HCT116 (cell line): ENCODE results near the gene ACTN4. TPM values are rescaled to one million over a fixed set of nuclear protein-coding genes. Genes with fewer than 3 reads are reported as not detected.

ENCODE experiments used
- ATAC-seq: fragments of 200-7000 bp; cut with Tn5 transposase; 2 replicates; pipeline ENCODE4 v1.9.1; 2020; ENCODE audit warnings: mild to moderate bottlenecking, moderate library complexity
- BruUV-seq: library from RNA; stranded (reverse); fragments of 400-500 nt; replicated peaks from 2 replicates; lab custom pipeline; 2021; lab: Mats Ljungman, UMichigan
- CTCF ChIA-PET: fragments of 300-600 bp; sonication (Branson Sonifier 250); formaldehyde crosslinking; loops from one replicate; lab custom pipeline; 2021; ENCODE audit warnings: antibody characterized with exemption; lab: Charles Lee
- POLR2A ChIA-PET: fragments of 300-600, 350-600 bp; sonication (Branson Sonifier 250); formaldehyde crosslinking; loops from one replicate; lab custom pipeline; 2021; ENCODE audit warnings: antibody characterized with exemption; lab: Charles Lee
- RAD21 ChIA-PET, 2 experiments: fragments of 300-600 bp; sonication (Branson Sonifier 250); formaldehyde crosslinking; loops; one replicate each; lab custom pipeline; 2023; ENCODE audit warnings: low total read pairs in 2 of 2; ENCODE audit not compliant: uncharacterized antibody in 2 of 2, unreplicated experiment in 2 of 2, low non-redundant PET in 1 of 2; lab: Charles Lee
- DNase-seq: peaks from one replicate; pipeline ENCODE4 v3.0.0-alpha.2; 2010; ENCODE audit warnings: low read depth, low spot score
- H2AFZ ChIP-seq: fragments of 200-600 bp; shearing (Covaris generic), sonication (generic); 2 replicates; pipeline ENCODE4 v1.6.1; 2017; ENCODE audit warnings: low read depth, mixed run types, mixed read lengths, antibody characterized with exemption, low read length; ENCODE audit not compliant: poor library complexity, severe bottlenecking
- H3K27ac ChIP-seq: 2 replicates; pipeline ENCODE4 v1.5.1; 2012; ENCODE audit warnings: low read depth, low read length
- H3K27me3 ChIP-seq: fragments of 200-600 bp; sonication (generic); 2 replicates; pipeline ENCODE4 v1.6.1; 2016; ENCODE audit warnings: mixed run types, low read length, mixed read lengths; ENCODE audit not compliant: insufficient read depth
- H3K36me3 ChIP-seq, 2 experiments: fragments of 200-500 bp in 1 of 2; fragments of 200-600 bp in 1 of 2; sonication (Bioruptor generic) in 1 of 2; sonication (generic) in 1 of 2; 2 replicates each; pipeline versions ENCODE4 v1.5.1 to v1.6.1; 2014 to 2016; ENCODE audit warnings: low read length in 2 of 2, inconsistent platforms in 1 of 2, mixed read lengths in 1 of 2, mixed run types in 1 of 2; ENCODE audit not compliant: insufficient read depth in 2 of 2, control insufficient read depth in 1 of 2
- H3K4me1 ChIP-seq, 2 experiments: fragments of 200-600 bp in 1 of 2; sonication (generic) in 1 of 2; 2 replicates each; pipeline versions ENCODE4 v1.5.1 to v1.6.1; 2012 to 2017; ENCODE audit warnings: low read length in 2 of 2, inconsistent platforms in 1 of 2, mild to moderate bottlenecking in 1 of 2, mixed read lengths in 1 of 2, mixed run types in 1 of 2, moderate library complexity in 1 of 2; ENCODE audit not compliant: insufficient read depth in 2 of 2, control insufficient read depth in 1 of 2
- H3K4me2 ChIP-seq: fragments of 200-600 bp; sonication (generic); 2 replicates; pipeline ENCODE4 v1.6.1; 2017; ENCODE audit warnings: mixed run types, low read length, mixed read lengths
- H3K4me3 ChIP-seq, 2 experiments: fragments of 200-600 bp in 1 of 2; sonication (generic) in 1 of 2; replicated peaks in 1 of 2; 2 replicates each; pipeline ENCODE4 v1.5.1; 2011 to 2016; ENCODE audit warnings: low read length in 2 of 2, control low read depth in 1 of 2, low read depth in 1 of 2, mild to moderate bottlenecking in 1 of 2, mixed read lengths in 1 of 2, mixed run types in 1 of 2
- H3K79me2 ChIP-seq: fragments of 200-600 bp; sonication (generic); 2 replicates; pipeline ENCODE4 v1.6.1; 2017; ENCODE audit warnings: mild to moderate bottlenecking, mixed run types, low read length, moderate library complexity, mixed read lengths; ENCODE audit not compliant: insufficient read depth
- H3K9ac ChIP-seq: fragments of 200-600 bp; sonication (generic); 2 replicates; pipeline ENCODE4 v1.6.1; 2016; ENCODE audit warnings: low read length, mixed read lengths
- H3K9me2 ChIP-seq: fragments of 200-600 bp; sonication (generic), shearing (Covaris generic); 2 replicates; pipeline ENCODE4 v1.6.1; 2017; ENCODE audit warnings: mixed run types, mild to moderate bottlenecking, moderate library complexity; ENCODE audit not compliant: insufficient read depth
- H3K9me3 ChIP-seq, 2 experiments: fragments of 200-500 bp in 1 of 2; fragments of 200-600 bp in 1 of 2; sonication (Bioruptor generic) in 1 of 2; sonication (generic) in 1 of 2; 2 replicates each; pipeline ENCODE4 v1.6.1; 2014 to 2017; ENCODE audit warnings: low read length in 2 of 2, mixed read lengths in 2 of 2, inconsistent platforms in 1 of 2, low read depth in 1 of 2, mild to moderate bottlenecking in 1 of 2, mixed run types in 1 of 2, moderate library complexity in 1 of 2; ENCODE audit not compliant: control insufficient read depth in 1 of 2, insufficient read depth in 1 of 2
- H4K20me1 ChIP-seq: fragments of 200-600 bp; sonication (generic), shearing (Covaris generic); 2 replicates; pipeline ENCODE4 v1.6.1; 2017; ENCODE audit warnings: mixed run types, mild to moderate bottlenecking, moderate library complexity; ENCODE audit not compliant: insufficient read depth
- ATF3 ChIP-seq: IDR thresholded peaks from 2 replicates; pipeline ENCODE4 v1.6.1; 2012
- CBX3 ChIP-seq: IDR thresholded peaks from 2 replicates; pipeline ENCODE4 v1.6.1; 2012; ENCODE audit warnings: low read depth
- CEBPB ChIP-seq: IDR thresholded peaks from 2 replicates; pipeline ENCODE4 v1.6.1; 2012; ENCODE audit warnings: low read depth
- EGR1 ChIP-seq: IDR thresholded peaks from 2 replicates; pipeline ENCODE4 v1.6.1; 2012; ENCODE audit warnings: low read depth
- ELF1 ChIP-seq: IDR thresholded peaks from 2 replicates; pipeline ENCODE4 v1.6.1; 2012; ENCODE audit warnings: low read depth, borderline replicate concordance
- EZH2 ChIP-seq: fragments of 200-600 bp; sonication (generic); IDR thresholded peaks from 2 replicates; pipeline ENCODE4 v1.6.1; 2017; ENCODE audit warnings: antibody characterized with exemption, mixed run types
- EZH2phosphoT487 ChIP-seq: fragments of 200-600 bp; IDR thresholded peaks from 2 replicates; pipeline ENCODE4 v1.6.1; 2018; ENCODE audit warnings: antibody characterized with exemption, borderline replicate concordance
- FOSL1 ChIP-seq: IDR thresholded peaks from 2 replicates; pipeline ENCODE4 v1.6.1; 2012; ENCODE audit warnings: low read depth
- POLR2A ChIP-seq: IDR thresholded peaks from 2 replicates; pipeline ENCODE4 v1.7.0; 2011; ENCODE audit warnings: borderline replicate concordance; ENCODE audit not compliant: insufficient read depth, insufficient read length; ENCODE audit errors: extremely low read depth
- POLR2AphosphoS5 ChIP-seq: IDR thresholded peaks from 2 replicates; pipeline ENCODE4 v1.6.1; 2011; ENCODE audit warnings: mild to moderate bottlenecking, low read depth, low read length, moderate library complexity
- RAD21 ChIP-seq: IDR thresholded peaks from 2 replicates; pipeline ENCODE4 v1.6.1; 2012; ENCODE audit warnings: low read depth, mild to moderate bottlenecking
- SIN3A ChIP-seq: IDR thresholded peaks from 2 replicates; pipeline ENCODE4 v1.6.1; 2012; ENCODE audit warnings: low read depth
- SP1 ChIP-seq: IDR thresholded peaks from 2 replicates; pipeline ENCODE4 v1.6.1; 2012; ENCODE audit warnings: low read depth
- SRF ChIP-seq: IDR thresholded peaks from 2 replicates; pipeline ENCODE4 v1.6.1; 2012; ENCODE audit warnings: low read depth
- TCF7L2 ChIP-seq: IDR thresholded peaks from 2 replicates; pipeline ENCODE4 v1.7.0; 2011; ENCODE audit warnings: borderline replicate concordance, inconsistent platforms; ENCODE audit not compliant: insufficient read depth, insufficient read length; ENCODE audit errors: extremely low read depth
- ZBTB33 ChIP-seq: IDR thresholded peaks from 2 replicates; pipeline ENCODE4 v1.6.1; 2011; ENCODE audit warnings: mild to moderate bottlenecking, low read length, moderate library complexity; ENCODE audit not compliant: insufficient replicate concordance; ENCODE audit errors: extremely low read depth
- ZFX ChIP-seq: fragments of 450-650 bp; IDR thresholded peaks from 2 replicates; pipeline ENCODE4 v1.6.1; 2017
- ZNF274 ChIP-seq: fragments of 200-500 bp; sonication (Bioruptor generic); IDR thresholded peaks from 2 replicates; pipeline ENCODE4 v1.6.1; 2014; ENCODE audit warnings: mild to moderate bottlenecking, low read depth, low read length, inconsistent platforms
- intact Hi-C: fragments of 100-400 bp; cut with micrococcal nuclease; formaldehyde crosslinking; loops from 2 replicates; pipeline ENCODE4 v1.10.0; 2022
- total RNA-seq: library from RNA; stranded (reverse); gene quantifications from one replicate; pipeline ENCODE4 v1.2.1, GENCODE V29; 2021; ENCODE audit not compliant: unreplicated experiment
- TF ChIP-seq, protein P1 (sequence below): IDR thresholded peaks from 2 replicates; pipeline ENCODE4 v1.6.1; 2012; ENCODE audit warnings: low read depth
- TF ChIP-seq, protein P2 (sequence below): IDR thresholded peaks from 2 replicates; pipeline ENCODE4 v1.6.1; 2012

ACTN4 gene
- total RNA-seq, 1 experiment from 2014 or later = 651 TPM

DNA sequence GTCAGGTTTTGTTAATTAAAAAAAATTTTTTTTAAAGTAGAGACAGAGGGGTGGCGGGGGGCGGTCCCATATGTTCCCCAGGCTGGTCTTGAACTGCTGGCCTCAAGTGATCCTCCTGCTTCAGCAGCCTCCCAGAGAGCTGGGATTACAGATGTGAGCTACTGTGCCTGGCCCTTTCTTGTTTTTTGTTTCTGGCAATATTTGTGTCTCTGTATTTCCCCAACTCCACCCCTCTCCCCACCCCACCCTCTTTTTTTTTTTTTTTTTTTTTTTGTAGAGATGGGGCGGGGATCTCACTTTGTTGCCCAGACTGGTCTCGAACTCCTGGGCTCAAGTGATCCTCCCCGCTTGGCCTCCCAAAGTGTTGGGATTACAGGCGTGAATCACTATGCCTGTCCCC is 97.4 kb downstream of the ACTN4 start:
- H3K9ac ChIP-seq = no peak overlapping the region
- BruUV-seq = no TSS peak

More for the DNA sequence above, 97.4 kb downstream of the ACTN4 start:
- CTCF ChIA-PET = no interaction called here
- intact Hi-C loops = no loop called here
- no peaks in the 10 kb centered on the region for H3K27me3 ChIP-seq
- POLR2A ChIA-PET = no interaction called here
- no peak overlapping the region for H3K4me3 ChIP-seq
- H3K27ac ChIP-seq = no peak overlapping the region
- no peaks in the 10 kb centered on the region for H3K36me3 ChIP-seq
- H4K20me1 ChIP-seq = no peaks in the 10 kb centered on the region
- no peaks in the 10 kb centered on the region for H3K9me2 ChIP-seq
- DNase-seq (no peak), ATAC-seq (no peak)
- H3K4me1 ChIP-seq = no peaks in the 10 kb centered on the region
- H3K9me3 ChIP-seq = no peaks in the 10 kb centered on the region
- no peak overlapping the region for H3K4me2 ChIP-seq
- H2AFZ ChIP-seq = no peak overlapping the region
- no peak for TF ChIP-seq EZH2phosphoT487
- TF ChIP-seq POLR2AphosphoS5 = no peak
- no peak for TF ChIP-seq CBX3
- TF ChIP-seq FOSL1 = no peak
- no peak for TF ChIP-seq POLR2A
- no peak for TF ChIP-seq SP1
- no peak for TF ChIP-seq CEBPB
- no peak for TF ChIP-seq EZH2
- TF ChIP-seq, protein P1, sequence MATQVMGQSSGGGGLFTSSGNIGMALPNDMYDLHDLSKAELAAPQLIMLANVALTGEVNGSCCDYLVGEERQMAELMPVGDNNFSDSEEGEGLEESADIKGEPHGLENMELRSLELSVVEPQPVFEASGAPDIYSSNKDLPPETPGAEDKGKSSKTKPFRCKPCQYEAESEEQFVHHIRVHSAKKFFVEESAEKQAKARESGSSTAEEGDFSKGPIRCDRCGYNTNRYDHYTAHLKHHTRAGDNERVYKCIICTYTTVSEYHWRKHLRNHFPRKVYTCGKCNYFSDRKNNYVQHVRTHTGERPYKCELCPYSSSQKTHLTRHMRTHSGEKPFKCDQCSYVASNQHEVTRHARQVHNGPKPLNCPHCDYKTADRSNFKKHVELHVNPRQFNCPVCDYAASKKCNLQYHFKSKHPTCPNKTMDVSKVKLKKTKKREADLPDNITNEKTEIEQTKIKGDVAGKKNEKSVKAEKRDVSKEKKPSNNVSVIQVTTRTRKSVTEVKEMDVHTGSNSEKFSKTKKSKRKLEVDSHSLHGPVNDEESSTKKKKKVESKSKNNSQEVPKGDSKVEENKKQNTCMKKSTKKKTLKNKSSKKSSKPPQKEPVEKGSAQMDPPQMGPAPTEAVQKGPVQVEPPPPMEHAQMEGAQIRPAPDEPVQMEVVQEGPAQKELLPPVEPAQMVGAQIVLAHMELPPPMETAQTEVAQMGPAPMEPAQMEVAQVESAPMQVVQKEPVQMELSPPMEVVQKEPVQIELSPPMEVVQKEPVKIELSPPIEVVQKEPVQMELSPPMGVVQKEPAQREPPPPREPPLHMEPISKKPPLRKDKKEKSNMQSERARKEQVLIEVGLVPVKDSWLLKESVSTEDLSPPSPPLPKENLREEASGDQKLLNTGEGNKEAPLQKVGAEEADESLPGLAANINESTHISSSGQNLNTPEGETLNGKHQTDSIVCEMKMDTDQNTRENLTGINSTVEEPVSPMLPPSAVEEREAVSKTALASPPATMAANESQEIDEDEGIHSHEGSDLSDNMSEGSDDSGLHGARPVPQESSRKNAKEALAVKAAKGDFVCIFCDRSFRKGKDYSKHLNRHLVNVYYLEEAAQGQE = no peak
- no peak for TF ChIP-seq ZFX
- no peak for TF ChIP-seq ZBTB33
- TF ChIP-seq ELF1 = no peak
- no peak for TF ChIP-seq ATF3
- no peak for TF ChIP-seq SRF
- no peak for TF ChIP-seq SIN3A
- TF ChIP-seq ZNF274 = no peak
- TF ChIP-seq RAD21 = no peak
- TF ChIP-seq TCF7L2 = no peak
- TF ChIP-seq EGR1 = no peak
- TF ChIP-seq, protein P2, sequence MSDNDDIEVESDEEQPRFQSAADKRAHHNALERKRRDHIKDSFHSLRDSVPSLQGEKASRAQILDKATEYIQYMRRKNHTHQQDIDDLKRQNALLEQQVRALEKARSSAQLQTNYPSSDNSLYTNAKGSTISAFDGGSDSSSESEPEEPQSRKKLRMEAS = no peak
- RAD21 ChIA-PET = interaction anchor here in 1 of 2 experiments (0.6 kb wide), 1 partner anchor 8 kb away, joined by 3 read pairs; no protein-coding TSS in a partner anchor
- H3K79me2 ChIP-seq = no peaks in the 10 kb centered on the region
